HG03045 (cell line): ENCODE data around the gene TNFRSF25.
"Not testable (repeated sequence)": the region's sequence is repeated elsewhere in the genome, so short reads cannot be mapped to it uniquely, and the experiment has no call there.

ENCODE experiments used
- ATAC-seq: cut with Tn5 transposase; IDR thresholded peaks from one replicate; pipeline ENCODE4 v1.9.1; 2021; ENCODE audit warnings: mild to moderate bottlenecking, moderate library complexity; ENCODE audit not compliant: unreplicated experiment

Gene TNFRSF25

DNA sequence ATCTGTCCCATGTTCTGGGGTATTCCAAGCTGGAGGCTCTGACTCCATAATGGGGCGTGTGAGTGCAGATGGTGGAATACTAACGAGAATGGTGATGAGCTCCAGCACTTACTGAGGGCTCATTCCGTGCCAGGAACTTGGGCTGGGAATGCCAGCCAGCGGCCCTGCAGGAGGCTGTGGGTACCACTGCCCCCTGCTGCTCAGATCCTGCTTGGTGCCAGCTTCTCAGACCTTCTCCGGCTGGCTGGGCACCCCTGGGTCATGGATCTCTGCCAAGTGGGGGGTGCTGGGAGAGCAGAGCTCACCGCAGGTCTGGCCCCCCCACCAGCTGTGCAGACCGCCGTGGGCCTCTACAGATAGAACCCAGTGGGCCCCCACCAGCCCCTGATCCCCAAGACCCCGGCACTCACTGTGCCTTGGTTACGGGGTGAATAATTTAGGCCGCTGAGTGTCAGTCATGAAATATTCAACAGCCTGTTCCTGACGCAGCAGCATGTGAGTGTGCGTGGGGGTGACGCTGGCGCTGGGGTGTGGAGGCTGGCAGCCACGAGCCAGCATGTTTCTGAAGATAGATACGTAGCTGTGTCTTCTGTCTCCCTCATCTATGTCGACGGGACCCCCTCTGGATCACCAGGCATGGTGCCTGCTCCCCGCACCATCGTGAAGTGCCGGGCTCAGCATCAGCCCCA lies 28.8 kb downstream of the TNFRSF25 start:
- ATAC-seq = not testable (repeated sequence)

GRCh38 chr1:6436277-6436676 lies 29.7 kb downstream of the TNFRSF25 start:
- ATAC-seq = not testable (repeated sequence)

DNA sequence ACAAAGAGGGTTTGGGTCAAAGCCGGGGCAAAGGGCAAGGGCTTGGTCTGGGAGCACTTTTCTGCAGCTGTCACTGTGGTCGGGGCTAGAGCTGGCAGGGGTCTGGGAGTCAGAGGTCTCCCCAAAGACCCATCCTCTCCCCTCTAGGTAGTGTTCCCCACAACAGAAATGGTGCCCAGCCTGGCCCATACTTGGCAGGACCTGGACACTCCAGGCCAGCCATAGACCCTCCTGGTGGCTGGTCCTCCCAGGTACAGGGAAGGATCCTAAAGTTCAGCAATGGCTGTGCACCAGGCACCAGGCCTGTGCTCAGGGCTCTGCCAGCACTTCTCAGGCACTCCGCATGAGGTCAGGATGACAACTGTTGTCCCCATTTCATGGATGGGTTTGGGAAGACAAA lies 30.4 kb downstream of the TNFRSF25 start:
- ATAC-seq = no peak

DNA sequence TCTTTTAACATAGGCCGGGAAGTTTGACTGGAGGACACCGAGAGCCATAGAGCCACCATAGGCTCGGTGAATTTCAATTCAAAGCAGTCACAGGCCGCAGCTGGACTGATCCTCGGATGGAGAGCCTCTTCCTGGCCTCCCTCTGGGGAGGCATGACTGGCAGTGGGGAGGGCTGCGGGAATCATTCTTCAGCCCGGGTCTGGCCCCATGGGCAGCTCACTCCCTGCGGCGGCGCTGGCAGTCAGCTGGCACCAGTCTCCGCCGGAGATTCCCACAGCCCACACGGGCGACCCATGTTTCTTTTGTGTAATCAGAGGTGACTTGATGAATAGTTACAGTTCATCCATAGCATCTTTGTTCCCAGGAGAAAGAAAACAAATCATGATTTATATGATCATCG lies 30.8 kb downstream of the TNFRSF25 start:
- no peak for ATAC-seq

GRCh38 chr1:6434186-6434585 lies 31.8 kb downstream of the TNFRSF25 start:
- no peak for ATAC-seq

DNA sequence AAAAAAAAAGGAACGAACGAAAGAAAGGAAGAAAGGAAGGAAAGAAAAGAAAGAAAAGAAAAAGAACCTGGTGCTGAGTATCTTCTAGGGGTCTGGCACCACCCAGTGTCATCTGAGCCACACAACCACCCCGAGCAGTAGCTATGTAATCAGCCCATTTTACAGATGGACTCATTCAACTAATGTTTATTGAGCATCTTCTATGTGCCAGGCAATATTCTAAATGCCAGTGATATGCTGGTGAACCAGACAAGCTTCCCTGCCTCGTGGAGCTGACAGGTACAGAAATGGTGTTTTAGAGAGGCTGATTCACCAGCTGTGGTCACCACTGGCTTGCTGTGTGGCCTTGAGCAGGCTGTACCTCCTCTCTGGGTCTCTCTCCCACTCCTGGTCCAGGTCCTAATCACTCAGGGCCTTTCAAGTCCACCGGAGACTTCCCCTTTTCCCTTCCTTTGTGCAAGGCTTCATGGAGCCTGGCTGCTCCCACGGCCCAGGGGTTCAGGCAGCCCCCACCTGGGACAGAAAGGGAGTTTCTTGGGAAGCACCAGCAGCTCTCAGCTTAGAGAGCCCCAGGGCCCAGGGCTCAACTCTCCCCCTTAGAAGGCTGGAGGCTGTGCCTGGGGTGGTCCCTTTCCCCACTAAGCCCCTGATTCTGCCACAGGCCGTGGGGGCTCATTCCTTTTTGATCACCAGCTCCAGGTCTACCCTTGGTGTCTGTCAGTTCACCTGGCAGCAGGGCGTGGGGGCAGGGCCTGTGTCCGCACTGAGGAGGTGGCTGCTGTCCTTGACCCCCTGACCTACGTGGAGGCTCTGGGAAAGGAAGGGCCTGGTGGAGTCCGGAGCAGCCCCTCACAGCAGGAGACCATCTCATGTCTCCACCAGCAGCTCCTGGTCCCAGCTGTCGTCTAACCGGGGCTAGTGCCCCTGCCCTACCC lies 34.1 kb downstream of the TNFRSF25 start:
- not testable (repeated sequence) for ATAC-seq

DNA sequence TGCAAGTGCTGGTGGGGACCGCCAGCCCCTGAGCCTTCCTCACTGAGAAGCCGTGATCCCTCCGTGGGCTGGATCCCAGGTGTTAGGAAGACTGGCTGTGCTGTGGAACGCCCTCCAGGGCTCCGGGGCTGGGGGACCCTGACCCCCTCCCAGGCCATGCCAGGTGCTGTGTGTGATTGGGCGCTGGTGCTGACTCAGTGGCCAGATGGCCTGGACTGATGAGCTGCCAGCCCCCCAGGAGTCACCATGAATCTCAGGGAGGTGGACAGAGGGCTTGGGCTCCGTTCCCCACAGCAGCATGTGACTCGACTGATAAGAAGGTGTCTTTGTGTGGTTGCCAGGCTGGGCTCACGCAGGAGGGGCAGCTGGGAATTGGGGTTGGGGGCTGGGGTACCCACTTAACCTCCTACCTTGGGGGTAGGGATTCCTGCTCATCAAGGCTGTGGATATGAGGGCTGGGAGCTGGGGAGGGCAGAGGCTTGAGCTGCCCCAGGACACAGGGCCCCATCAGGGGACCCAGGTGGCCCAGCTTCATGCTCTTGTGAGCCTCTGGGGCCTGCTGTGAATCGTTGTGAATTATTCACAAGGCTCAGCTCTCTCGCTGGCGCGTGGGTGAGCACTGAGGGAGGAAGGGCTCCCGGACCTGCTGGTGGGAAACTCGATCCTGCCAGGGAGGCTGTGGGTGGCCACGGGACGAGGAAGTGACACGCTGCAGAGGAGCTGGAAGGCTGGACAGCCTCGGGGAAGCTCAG lies 36.1 kb downstream of the TNFRSF25 start:
- ATAC-seq = not testable (repeated sequence)

GRCh38 chr1:6428453-6428852 lies 37.5 kb downstream of the TNFRSF25 start:
- not testable (repeated sequence) for ATAC-seq

DNA sequence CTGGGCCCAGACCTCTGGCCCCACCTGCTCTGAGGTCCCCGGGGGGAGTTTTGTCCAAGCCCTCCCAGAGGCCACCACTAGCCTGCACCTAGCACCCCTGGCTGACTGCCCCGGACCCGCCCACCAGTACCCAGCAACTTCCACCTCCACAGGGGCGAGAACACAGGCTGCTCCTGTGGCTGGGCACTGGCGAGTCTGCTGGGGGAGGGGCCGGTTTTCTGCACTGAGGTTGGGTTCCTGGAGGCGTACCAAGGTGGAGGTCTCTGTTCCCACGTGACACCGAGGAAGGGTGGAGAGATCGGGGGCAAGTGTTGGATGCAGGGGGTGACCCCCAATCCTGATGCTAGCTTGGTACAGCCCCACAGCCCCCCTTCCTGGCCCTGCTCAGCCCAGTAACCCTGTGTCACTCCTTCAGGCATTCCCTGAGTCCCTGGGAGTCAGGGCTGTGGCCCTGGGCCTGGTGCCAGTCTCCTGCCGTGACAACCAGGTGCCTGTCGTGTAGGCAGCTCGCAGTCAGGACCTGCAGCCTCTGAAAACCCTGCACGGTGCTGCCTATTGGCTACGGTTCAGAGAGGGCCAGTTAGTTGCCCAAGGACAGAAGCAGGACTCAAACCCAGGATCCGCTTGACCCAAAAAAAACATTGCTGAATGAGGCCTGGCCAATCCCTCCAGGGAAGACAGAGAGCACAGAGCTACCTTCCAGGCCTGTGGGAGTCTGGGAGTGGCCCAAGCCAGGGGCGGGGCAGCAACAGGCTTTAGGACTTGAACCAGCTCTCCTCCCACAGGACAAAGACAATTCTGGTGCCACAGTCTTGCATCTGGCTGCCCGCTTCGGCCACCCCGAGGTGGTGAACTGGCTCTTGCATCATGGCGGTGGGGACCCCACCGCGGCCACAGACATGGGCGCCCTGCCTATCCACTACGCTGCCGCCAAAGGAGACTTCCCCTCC lies 38.3 kb downstream of the TNFRSF25 start:
- no peak for ATAC-seq

GRCh38 chr1:6426972-6427350 lies 39.0 kb downstream of the TNFRSF25 start:
- ATAC-seq = no peak

GRCh38 chr1:6426277-6426971 lies 39.5 kb downstream of the TNFRSF25 start:
- no peak for ATAC-seq

- ATAC-seq = no peak
Measured at GRCh38 chr1:6425658-6426057, 40.3 kb downstream of the TNFRSF25 start.

GRCh38 chr1:6424619-6425593 lies 41.1 kb downstream of the TNFRSF25 start, which contains the start of gene ESPN:
TSS of gene ESPN (plus strand) at chr1:6424776. CDS start at chr1:6424956, 180 bp downstream.
- ATAC-seq = no peak

- no peak for ATAC-seq
Measured at GRCh38 chr1:6424000-6424565, 41.9 kb downstream of the TNFRSF25 start.

GRCh38 chr1:6423321-6423999 lies 42.5 kb downstream of the TNFRSF25 start:
- no peak for ATAC-seq

DNA sequence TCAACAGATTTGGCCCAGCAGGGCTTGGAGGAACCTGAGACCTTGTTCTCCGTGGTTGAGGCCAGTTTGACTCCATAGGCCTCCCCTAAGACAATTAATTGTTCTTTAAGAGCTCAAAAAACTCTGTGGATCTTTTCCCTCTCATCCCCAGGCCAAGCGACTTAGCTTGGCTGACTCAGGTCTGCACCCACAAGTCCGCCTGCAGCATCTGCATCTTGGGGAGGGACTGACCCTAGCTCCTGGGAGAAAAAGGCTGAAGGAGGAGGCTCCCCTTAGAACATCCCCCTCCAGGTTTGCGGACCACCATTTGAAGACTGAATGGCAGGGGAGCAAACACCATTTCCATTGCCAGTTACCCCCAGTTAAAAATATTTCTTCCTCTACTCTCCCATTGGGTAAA lies 44.7 kb downstream of the TNFRSF25 start:
- ATAC-seq = no peak

DNA sequence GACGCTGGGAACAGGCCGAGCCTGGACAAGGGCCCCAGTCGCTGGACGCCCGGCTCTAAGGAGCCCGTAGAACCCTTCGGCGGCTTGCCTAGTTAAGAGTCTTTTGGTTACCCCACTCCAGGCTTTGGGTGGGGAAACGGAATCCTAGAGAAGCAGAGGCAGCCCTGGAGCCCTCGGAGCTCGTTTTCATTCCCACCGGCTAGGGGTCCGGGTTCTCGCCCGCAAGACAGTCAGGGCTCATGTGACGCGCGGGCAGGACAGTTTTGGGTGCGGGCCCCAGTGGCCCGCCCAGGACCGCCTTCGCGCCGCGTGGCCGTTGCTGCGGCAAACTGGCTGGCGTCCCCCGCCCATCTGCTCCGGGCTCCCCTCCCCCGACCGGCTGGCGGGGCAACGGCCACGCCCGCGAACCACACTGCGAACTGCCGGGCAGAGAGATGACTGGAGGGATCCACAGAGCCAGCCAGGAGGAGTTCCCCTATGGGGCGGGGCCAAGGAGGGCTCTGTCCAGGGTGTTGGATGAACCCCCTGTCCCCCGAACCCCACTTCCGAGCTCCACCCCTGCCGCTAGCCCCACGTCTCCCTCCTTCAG lies 45.4 kb downstream of the TNFRSF25 start:
- no peak for ATAC-seq
